ENCODE results near the gene DLGAP4.

DLGAP4 gene

GRCh38 chr20:36270744-36271638 lies 35.1 kb upstream of the DLGAP4 start:
- CTCF ChIA-PET = interaction anchor here (4.1 kb wide), 1 partner anchor 168 kb away, joined by 73 read pairs; no protein-coding TSS in a partner anchor

GRCh38 chr20:36271639-36272546 lies 34.2 kb upstream of the DLGAP4 start:
- POLR2A ChIA-PET = interaction anchor here (0.6 kb wide), 1 partner anchor 24 kb away, joined by 5 read pairs; no protein-coding TSS in a partner anchor
- CTCF ChIA-PET = interaction anchor here (4.1 kb wide), 1 partner anchor 167 kb away, joined by 73 read pairs; no protein-coding TSS in a partner anchor
- no peak overlapping the region for H3K4me3 ChIP-seq (ENCODE audit: low read depth, low read length)
- no peak for TF ChIP-seq CTCF (IDR thresholded peaks at IDR 0.05; ENCODE audit: insufficient read depth, low read length, missing control alignments)
- no peak for DNase-seq (ENCODE audit: low read depth, low spot score)

More at GRCh38 chr20:36270744-36271638, 35.1 kb upstream of the DLGAP4 start:
- POLR2A ChIA-PET = interaction anchor here (0.6 kb wide), 1 partner anchor 16 kb away, joined by 3 read pairs; no protein-coding TSS in a partner anchor
- no peak overlapping the region for H3K4me3 ChIP-seq (ENCODE audit: low read depth, low read length)
- DNase-seq (ENCODE audit: low read depth, low spot score) = no peak
- TF ChIP-seq CTCF (IDR thresholded peaks at IDR 0.05; ENCODE audit: insufficient read depth, low read length, missing control alignments) = no peak

- no peak for TF ChIP-seq CTCF (IDR thresholded peaks at IDR 0.05; ENCODE audit: insufficient read depth, low read length, missing control alignments)
- ChIA-PET POLR2A (interaction anchor here (0.6 kb wide), 1 partner anchor 25 kb away, joined by 5 read pairs; no protein-coding TSS in a partner anchor), CTCF (interaction anchor here (1.4 to 4.1 kb wide), 4 partner anchors 8 to 171 kb away, joined by 3 to 73 read pairs (median 5); no protein-coding TSS in a partner anchor)
- H3K4me3 ChIP-seq (ENCODE audit: low read depth, low read length) = no peak overlapping the region
- no peak for DNase-seq (ENCODE audit: low read depth, low spot score)
Observed at GRCh38 chr20:36272547-36273220, 33.5 kb upstream of the DLGAP4 start.

- ChIA-PET POLR2A (interaction anchor here (0.6 kb wide), 1 partner anchor 141 kb away, joined by 3 read pairs; no protein-coding TSS in a partner anchor), CTCF (interaction anchor here (0.8 to 4.1 kb wide), 7 partner anchors 9 to 170 kb away, joined by 3 to 73 read pairs (median 4); no protein-coding TSS in a partner anchor)
- TF ChIP-seq CTCF (IDR thresholded peaks at IDR 0.05; ENCODE audit: insufficient read depth, low read length, missing control alignments) = peak; percentile 10
- H3K4me3 ChIP-seq (ENCODE audit: low read depth, low read length) = no peak overlapping the region
- no peak for DNase-seq (ENCODE audit: low read depth, low spot score)
Observed at GRCh38 chr20:36273414-36274180, 32.5 kb upstream of the DLGAP4 start.

- DNase-seq (ENCODE audit: low read depth, low spot score) = no peak
- CTCF ChIA-PET = interaction anchor here (1.2 to 4.1 kb wide), 6 partner anchors 9 to 169 kb away, joined by 3 to 73 read pairs (median 5); no protein-coding TSS in a partner anchor
- no peak overlapping the region for H3K4me3 ChIP-seq (ENCODE audit: low read depth, low read length)
- no peak for TF ChIP-seq CTCF (IDR thresholded peaks at IDR 0.05; ENCODE audit: insufficient read depth, low read length, missing control alignments)
- POLR2A ChIA-PET = interaction anchor here (0.6 kb wide), 1 partner anchor 140 kb away, joined by 3 read pairs; no protein-coding TSS in a partner anchor
Observed at GRCh38 chr20:36274181-36274841, 31.8 kb upstream of the DLGAP4 start.

Data from AG04449 (cell line).